ENCODE measurements around the gene PFKL.

DNA sequence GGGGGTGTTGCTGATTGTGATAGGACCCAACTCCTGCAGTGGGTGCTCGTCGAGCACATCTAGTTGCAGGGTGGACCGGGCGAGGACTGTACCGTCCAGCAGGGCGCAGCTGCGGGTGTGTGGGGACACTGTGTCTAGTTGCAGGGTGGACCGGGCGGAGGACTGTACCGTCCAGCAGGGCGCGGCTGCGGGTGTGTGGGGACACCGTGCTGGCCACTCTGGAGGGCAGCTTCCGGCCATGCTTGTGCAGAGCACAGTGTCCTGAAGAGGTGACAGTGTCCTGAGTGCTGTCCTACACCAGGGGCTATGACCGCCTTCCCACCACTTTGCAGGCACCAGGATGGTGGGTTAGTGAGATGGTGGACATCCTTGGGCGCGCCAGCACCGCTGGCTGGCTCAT, 49.0 kb downstream of the PFKL start:
- TF ChIP-seq EZH2 (IDR thresholded peaks at IDR 0.05) (no peak), POLR2AphosphoS5 (IDR thresholded peaks at IDR 0.05; ENCODE audit: borderline replicate concordance, low read depth, low read length) (no peak)
